NOMO-1 treated with DMSO at 0.1 percent for 48 hours (cell line): Measurements from ENCODE around the gene DNAJB1.
A peak's percentile ranks its signal among the peaks of the same experiment; 100 is the strongest.
"Not testable (repeated sequence)": the region's sequence is repeated elsewhere in the genome, so short reads cannot be mapped to it uniquely, and the experiment has no call there.

Experiments used
- DNase-seq: peaks from one replicate; lab custom pipeline; 2025; ENCODE audit not compliant: unreplicated experiment; lab: John Stamatoyannopoulos, UW

Gene DNAJB1

DNA sequence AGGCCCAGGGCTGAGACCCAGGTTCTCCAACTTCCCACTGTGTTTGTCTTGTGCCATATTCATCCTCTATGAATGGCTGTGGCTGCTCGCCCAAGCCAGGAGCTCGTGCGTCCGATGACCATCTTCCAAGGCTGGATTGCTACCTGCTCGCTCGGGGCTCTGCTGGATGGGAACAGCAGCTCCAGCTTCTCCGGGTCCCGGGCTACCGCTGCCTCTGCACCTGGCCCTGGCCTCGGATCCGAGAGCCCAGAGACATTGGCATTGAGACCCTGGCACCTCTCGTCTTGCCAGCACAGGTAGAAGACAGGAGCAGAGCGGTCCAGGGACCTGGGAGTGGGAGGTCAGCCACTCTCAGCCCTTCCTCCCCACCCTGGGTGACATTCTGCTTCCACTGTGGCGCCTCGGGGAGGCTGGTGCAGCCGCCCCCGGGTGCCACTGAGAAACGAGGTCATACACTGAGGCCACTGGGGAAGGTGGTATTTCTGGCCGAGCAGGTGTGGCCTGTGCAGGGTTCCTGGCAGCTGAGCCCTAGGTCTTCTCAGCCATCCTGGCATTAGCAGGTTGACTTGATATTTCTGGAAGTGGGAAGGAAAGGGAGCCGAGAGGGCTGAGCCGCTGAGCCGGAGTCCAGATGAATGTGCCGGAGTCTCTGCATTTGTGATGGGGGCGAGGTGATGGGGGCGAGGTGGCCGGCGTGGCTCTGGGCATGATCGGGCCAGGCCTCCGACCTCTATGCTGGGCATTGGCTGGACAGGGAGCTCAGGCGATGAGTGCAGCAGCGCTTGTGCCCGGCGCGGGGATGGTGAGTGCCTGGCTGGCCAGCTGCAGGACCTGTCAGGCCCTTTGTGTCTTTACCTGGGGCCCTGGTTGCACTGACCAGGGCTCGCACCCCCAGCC, 35.1 kb upstream of the DNAJB1 start:
- DNase-seq = no peak

- DNase-seq = not testable (repeated sequence)
Measured at GRCh38 chr19:14552006-14552360, 33.8 kb upstream of the DNAJB1 start.

GRCh38 chr19:14551134-14552005, 33.2 kb upstream of the DNAJB1 start:
- DNase-seq = peak; percentile 97

DNA sequence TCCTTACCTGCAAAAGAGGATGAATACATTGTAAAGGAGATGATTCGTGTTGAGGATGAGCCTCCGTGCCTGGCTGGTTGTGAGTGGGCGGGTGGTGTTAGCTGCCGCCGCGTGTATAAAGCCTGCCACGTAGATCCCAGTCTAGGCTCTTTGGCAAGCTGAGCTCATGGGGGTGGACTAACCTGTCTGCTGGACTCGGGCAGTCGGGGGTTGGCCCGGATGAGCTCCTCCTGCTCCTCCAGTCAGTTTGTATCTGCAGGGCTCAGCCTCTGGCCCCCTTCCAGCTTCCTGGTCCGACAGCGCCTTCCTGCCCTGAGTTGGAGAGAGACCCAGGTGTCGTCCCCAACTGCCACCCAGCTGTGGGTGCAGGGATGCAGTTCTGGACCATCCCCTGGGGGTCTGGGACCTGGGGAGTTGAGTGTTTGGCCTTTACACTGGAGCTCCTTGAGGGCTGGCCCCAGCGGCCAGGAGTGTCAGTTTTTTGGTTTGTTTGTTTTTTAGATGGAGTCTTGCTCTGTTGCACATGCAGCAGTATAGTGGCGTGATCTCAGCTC, 32.1 kb upstream of the DNAJB1 start:
- no peak for DNase-seq

- no peak for DNase-seq
Measured at GRCh38 chr19:14545716-14546082, 27.5 kb upstream of the DNAJB1 start.

GRCh38 chr19:14544977-14545715, 26.9 kb upstream of the DNAJB1 start:
- no peak for DNase-seq

- no peak for DNase-seq
Measured at GRCh38 chr19:14544047-14544446, 25.9 kb upstream of the DNAJB1 start.

- peak; percentile 15 for DNase-seq
Measured at GRCh38 chr19:14542711-14543328, 24.6 kb upstream of the DNAJB1 start.

DNA sequence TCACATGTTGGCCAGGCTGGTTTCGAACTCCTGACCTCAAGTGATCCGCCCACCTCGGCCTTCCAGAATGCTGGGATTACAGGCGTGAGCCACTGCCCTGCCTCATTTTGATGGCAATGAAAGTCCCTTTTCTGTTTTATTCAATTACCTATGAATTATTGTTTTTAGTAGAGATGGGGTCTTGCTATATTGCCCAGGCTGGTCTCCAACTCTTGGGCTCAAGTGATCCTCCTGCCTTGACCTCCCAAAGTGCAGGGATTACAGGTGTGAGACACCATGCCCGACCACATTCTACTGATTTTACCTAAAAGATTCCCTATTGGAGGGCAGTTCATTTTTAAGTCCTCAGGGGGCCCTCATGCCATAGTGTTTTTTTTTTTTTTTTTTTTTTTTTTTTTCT, 23.8 kb upstream of the DNAJB1 start:
- not testable (repeated sequence) for DNase-seq

GRCh38 chr19:14540741-14541525, 22.7 kb upstream of the DNAJB1 start:
- DNase-seq = peak; percentile 77

- DNase-seq = no peak
Measured at GRCh38 chr19:14536926-14537692, 18.9 kb upstream of the DNAJB1 start.

- no peak for DNase-seq
Measured at GRCh38 chr19:14533450-14533849, 15.3 kb upstream of the DNAJB1 start.

- peak; percentile 40 for DNase-seq
Measured at GRCh38 chr19:14530506-14530905, 12.3 kb upstream of the DNAJB1 start.

DNA sequence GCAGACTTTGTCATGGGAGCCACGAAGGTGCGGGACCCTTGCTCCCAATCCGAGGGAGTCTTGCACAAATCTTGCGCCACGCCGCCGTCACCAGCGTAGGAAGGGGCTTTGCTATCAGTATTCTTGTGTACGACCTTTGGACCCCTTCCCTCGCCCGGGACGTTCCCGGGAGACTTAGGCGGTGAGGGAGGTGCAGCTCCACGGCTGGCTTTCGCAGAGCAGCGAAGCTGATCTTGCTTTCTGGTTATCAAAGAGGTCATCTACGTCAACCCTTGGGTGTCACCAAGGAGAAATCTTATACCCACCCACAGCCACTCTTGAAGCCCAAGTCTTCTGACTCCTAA, 11.8 kb upstream of the DNAJB1 start:
- DNase-seq = peak; percentile 44

GRCh38 chr19:14529254-14530004, 11.2 kb upstream of the DNAJB1 start, which contains the start of gene TECR:
TECR (plus strand) TSS chr19:14529594; CDS start chr19:14529697, 103 bp downstream.
- DNase-seq = peak; percentile 99

- no peak for DNase-seq
Measured at GRCh38 chr19:14528419-14529253, 10.4 kb upstream of the DNAJB1 start.

GRCh38 chr19:14526423-14526822, 8.2 kb upstream of the DNAJB1 start:
- DNase-seq = no peak
